ENCODE measurements around the gene UTF1.
A peak's percentile ranks its signal among the peaks of the same experiment; 100 is the strongest.

UTF1 gene

DNA sequence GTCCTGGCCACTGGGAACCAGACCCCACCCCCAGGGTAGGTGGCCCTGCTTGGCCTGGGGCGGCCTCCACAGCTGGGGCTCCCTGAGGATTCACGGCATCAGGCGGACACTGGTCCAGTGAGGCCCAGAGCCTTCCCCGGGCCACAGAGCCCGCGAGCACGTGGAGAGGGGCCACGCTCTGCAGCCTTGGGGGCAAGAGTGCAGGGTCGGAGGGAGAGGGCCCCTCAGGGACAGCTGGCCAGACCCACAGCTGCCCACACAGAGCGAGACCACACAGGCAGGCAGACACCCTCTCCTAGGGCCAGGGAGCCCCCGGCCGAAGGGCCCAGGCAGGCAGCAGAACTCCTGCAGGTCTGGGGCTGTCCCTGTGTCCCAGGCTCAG lies 18.3 kb downstream of the UTF1 start:
- TF ChIP-seq EGR2 (tag by site-specific recombination; IDR thresholded peaks at IDR 0.05; ENCODE audit: low read depth) = no peak
- 0 out of 2 replicates have a peak, but pooled peaks have one; percentile 17 for TF ChIP-seq GLIS2 (tag by site-specific recombination; IDR thresholded peaks at IDR 0.05)
- TF ChIP-seq, protein P1, sequence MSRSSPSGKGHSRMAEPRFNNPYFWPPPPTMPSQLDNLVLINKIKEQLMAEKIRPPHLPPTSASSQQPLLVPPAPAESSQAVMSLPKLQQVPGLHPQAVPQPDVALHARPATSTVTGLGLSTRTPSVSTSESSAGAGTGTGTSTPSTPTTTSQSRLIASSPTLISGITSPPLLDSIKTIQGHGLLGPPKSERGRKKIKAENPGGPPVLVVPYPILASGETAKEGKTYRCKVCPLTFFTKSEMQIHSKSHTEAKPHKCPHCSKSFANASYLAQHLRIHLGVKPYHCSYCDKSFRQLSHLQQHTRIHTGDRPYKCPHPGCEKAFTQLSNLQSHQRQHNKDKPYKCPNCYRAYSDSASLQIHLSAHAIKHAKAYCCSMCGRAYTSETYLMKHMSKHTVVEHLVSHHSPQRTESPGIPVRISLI (tag by site-specific recombination; IDR thresholded peaks at IDR 0.05) = no peak
- no peak overlapping the region for H3K4me3 ChIP-seq (ENCODE audit: low read depth, low read length)
- ChIA-PET POLR2A (no interaction called here), CTCF (interaction anchor here (0.6 kb wide), 1 partner anchor 65 kb away, joined by 3 read pairs; no protein-coding TSS in a partner anchor)
- H3K27ac ChIP-seq (ENCODE audit: extremely low read depth, low read depth, low read length) = no peak overlapping the region
- H3K9me3 ChIP-seq (ENCODE audit: control insufficient read depth, insufficient read depth, low read depth, low read length) = no peaks in the 10 kb centered on the region
- H3K36me3 ChIP-seq (ENCODE audit: control insufficient read depth in 2 of 2, insufficient read depth in 1 of 2, low read length in 2 of 2) = no peaks in the 10 kb centered on the region
- H3K4me1 ChIP-seq (ENCODE audit: control insufficient read depth, insufficient read depth, low read length) = no peaks in the 10 kb centered on the region

GRCh38 chr10:133249094-133249780 lies 19.2 kb downstream of the UTF1 start:
- Histone ChIP-seq H3K36me3 (ENCODE audit: control insufficient read depth in 2 of 2, insufficient read depth in 1 of 2, low read length in 2 of 2) (no peaks in the 10 kb centered on the region), H3K27ac (ENCODE audit: extremely low read depth, low read depth, low read length) (no peak overlapping the region), H3K4me3 (ENCODE audit: low read depth, low read length) (no peak overlapping the region), H3K9me3 (ENCODE audit: control insufficient read depth, insufficient read depth, low read depth, low read length) (no peaks in the 10 kb centered on the region), H3K4me1 (ENCODE audit: control insufficient read depth, insufficient read depth, low read length) (no peaks in the 10 kb centered on the region)
- ChIA-PET CTCF (no interaction called here), POLR2A (no interaction called here)
- no peak for TF ChIP-seq ZNF10 (tag by site-specific recombination; IDR thresholded peaks at IDR 0.05)
- TF ChIP-seq ZBTB8A (tag by site-specific recombination; IDR thresholded peaks at IDR 0.05) = peak; percentile 19; the same call in 1 of the 2 replicates
- TF ChIP-seq, protein P2, sequence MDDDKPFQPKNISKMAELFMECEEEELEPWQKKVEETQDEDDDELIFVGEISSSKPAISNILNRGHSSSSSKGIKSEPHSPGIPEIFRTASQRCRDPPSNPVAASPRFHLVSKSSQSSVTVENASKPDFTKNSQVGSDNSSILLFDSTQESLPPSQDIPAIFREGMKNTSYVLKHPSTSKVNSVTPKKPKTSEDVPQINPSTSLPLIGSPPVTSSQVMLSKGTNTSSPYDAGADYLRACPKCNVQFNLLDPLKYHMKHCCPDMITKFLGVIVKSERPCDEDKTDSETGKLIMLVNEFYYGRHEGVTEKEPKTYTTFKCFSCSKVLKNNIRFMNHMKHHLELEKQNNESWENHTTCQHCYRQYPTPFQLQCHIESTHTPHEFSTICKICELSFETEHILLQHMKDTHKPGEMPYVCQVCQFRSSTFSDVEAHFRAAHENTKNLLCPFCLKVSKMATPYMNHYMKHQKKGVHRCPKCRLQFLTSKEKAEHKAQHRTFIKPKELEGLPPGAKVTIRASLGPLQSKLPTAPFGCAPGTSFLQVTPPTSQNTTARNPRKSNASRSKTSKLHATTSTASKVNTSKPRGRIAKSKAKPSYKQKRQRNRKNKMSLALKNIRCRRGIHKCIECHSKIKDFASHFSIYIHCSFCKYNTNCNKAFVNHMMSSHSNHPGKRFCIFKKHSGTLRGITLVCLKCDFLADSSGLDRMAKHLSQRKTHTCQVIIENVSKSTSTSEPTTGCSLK (tag by site-specific recombination; IDR thresholded peaks at IDR 0.05) = no peak
- TF ChIP-seq ZNF626 (tag by site-specific recombination; IDR thresholded peaks at IDR 0.05) = no peak
- TF ChIP-seq, protein P3, sequence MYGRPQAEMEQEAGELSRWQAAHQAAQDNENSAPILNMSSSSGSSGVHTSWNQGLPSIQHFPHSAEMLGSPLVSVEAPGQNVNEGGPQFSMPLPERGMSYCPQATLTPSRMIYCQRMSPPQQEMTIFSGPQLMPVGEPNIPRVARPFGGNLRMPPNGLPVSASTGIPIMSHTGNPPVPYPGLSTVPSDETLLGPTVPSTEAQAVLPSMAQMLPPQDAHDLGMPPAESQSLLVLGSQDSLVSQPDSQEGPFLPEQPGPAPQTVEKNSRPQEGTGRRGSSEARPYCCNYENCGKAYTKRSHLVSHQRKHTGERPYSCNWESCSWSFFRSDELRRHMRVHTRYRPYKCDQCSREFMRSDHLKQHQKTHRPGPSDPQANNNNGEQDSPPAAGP (tag by site-specific recombination; IDR thresholded peaks at IDR 0.05) = no peak
- no peak for TF ChIP-seq ZNF585B (tag by site-specific recombination; IDR thresholded peaks at IDR 0.05)
- TF ChIP-seq ZNF132 (tag by site-specific recombination; IDR thresholded peaks at IDR 0.05; ENCODE audit: borderline replicate concordance) = no peak
- TF ChIP-seq SCRT2 (tag by site-specific recombination; IDR thresholded peaks at IDR 0.05) = no peak
- TF ChIP-seq GLIS2 (tag by site-specific recombination; IDR thresholded peaks at IDR 0.05) = peak; percentile 35; the same call in 1 of the 2 replicates
- TF ChIP-seq ZNF513 (tag by site-specific recombination; IDR thresholded peaks at IDR 0.05) = no peak
- TF ChIP-seq ZNF169 (tag by site-specific recombination; IDR thresholded peaks at IDR 0.05) = no peak
- no peak for TF ChIP-seq OVOL3 (tag by site-specific recombination; IDR thresholded peaks at IDR 0.05)
- TF ChIP-seq ZNF514 (tag by site-specific recombination; IDR thresholded peaks at IDR 0.05) = no peak
- TF ChIP-seq TRIM28 (IDR thresholded peaks at IDR 0.05; ENCODE audit: borderline replicate concordance, low read length) = no peak
- no peak for TF ChIP-seq FEZF1 (tag by site-specific recombination; IDR thresholded peaks at IDR 0.05)
- TF ChIP-seq, protein P4, sequence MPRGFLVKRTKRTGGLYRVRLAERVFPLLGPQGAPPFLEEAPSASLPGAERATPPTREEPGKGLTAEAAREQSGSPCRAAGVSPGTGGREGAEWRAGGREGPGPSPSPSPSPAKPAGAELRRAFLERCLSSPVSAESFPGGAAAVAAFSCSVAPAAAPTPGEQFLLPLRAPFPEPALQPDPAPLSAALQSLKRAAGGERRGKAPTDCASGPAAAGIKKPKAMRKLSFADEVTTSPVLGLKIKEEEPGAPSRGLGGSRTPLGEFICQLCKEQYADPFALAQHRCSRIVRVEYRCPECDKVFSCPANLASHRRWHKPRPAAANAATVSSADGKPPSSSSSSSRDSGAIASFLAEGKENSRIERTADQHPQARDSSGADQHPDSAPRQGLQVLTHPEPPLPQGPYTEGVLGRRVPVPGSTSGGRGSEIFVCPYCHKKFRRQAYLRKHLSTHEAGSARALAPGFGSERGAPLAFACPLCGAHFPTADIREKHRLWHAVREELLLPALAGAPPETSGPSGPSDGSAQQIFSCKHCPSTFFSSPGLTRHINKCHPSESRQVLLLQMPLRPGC (tag by site-specific recombination; IDR thresholded peaks at IDR 0.05) = no peak
- TF ChIP-seq, protein P5, sequence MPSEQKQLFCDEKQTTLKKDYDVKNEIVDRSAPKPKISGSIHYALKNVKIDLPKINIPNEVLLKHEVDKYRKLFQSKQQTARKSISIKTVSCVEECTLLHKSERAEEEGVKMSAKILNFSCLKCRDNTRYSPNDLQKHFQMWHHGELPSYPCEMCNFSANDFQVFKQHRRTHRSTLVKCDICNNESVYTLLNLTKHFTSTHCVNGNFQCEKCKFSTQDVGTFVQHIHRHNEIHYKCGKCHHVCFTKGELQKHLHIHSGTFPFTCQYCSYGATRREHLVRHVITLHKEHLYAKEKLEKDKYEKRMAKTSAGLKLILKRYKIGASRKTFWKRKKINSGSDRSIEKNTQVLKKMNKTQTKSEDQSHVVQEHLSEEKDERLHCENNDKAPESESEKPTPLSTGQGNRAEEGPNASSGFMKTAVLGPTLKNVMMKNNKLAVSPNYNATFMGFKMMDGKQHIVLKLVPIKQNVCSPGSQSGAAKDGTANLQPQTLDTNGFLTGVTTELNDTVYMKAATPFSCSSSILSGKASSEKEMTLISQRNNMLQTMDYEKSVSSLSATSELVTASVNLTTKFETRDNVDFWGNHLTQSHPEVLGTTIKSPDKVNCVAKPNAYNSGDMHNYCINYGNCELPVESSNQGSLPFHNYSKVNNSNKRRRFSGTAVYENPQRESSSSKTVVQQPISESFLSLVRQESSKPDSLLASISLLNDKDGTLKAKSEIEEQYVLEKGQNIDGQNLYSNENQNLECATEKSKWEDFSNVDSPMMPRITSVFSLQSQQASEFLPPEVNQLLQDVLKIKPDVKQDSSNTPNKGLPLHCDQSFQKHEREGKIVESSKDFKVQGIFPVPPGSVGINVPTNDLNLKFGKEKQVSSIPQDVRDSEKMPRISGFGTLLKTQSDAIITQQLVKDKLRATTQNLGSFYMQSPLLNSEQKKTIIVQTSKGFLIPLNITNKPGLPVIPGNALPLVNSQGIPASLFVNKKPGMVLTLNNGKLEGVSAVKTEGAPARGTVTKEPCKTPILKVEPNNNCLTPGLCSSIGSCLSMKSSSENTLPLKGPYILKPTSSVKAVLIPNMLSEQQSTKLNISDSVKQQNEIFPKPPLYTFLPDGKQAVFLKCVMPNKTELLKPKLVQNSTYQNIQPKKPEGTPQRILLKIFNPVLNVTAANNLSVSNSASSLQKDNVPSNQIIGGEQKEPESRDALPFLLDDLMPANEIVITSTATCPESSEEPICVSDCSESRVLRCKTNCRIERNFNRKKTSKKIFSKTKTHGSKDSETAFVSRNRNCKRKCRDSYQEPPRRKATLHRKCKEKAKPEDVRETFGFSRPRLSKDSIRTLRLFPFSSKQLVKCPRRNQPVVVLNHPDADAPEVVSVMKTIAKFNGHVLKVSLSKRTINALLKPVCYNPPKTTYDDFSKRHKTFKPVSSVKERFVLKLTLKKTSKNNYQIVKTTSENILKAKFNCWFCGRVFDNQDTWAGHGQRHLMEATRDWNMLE (tag by site-specific recombination; conservative IDR thresholded peaks at IDR 0.05; ENCODE audit: low read depth) = no peak
